Hematopoietic multipotent progenitor cell treated with erythropoietin and hydrocortisone succinate and interleukin-3 and kit ligand, for 15 days (in vitro differentiated cells): ENCODE data around the gene ERGIC1.

ENCODE experiments used
- DNase-seq: peaks from one replicate; pipeline ENCODE4 v3.0.0-alpha.2; 2015; ENCODE audit warnings: low spot score

Gene ERGIC1

GRCh38 chr5:172984244-172984953 lies 150.3 kb downstream of the ERGIC1 start:
- peak; percentile 72 for DNase-seq

- DNase-seq, result no peak
Observed at GRCh38 chr5:172985596-172985995, 151.5 kb downstream of the ERGIC1 start.

- no peak for DNase-seq
Observed at GRCh38 chr5:172988276-172988675, 154.2 kb downstream of the ERGIC1 start.

- DNase-seq, result no peak
Observed at GRCh38 chr5:172990776-172991175, 156.7 kb downstream of the ERGIC1 start.

- no peak for DNase-seq
Observed at GRCh38 chr5:172994405-172994804, 160.4 kb downstream of the ERGIC1 start.

- no peak for DNase-seq
Observed at GRCh38 chr5:172999372-172999973, 165.4 kb downstream of the ERGIC1 start.

GRCh38 chr5:172999974-173000373 lies 165.9 kb downstream of the ERGIC1 start:
- DNase-seq, result no peak

- no peak for DNase-seq
Observed at GRCh38 chr5:173001229-173001841, 167.3 kb downstream of the ERGIC1 start.
